ENCODE results near the gene ARPC2. TPM values are rescaled to one million over a fixed set of nuclear protein-coding genes. Genes with fewer than 3 reads are reported as not detected.
A peak's percentile ranks its signal among the peaks of the same experiment; 100 is the strongest.

ARPC2 gene
- total RNA-seq, 1 experiment from 2014 or later: 187 TPM

- Histone ChIP-seq H2AFZ (ENCODE audit: low read depth, low read length, poor library complexity, severe bottlenecking) (no peak overlapping the region), H3K9ac (ENCODE audit: low read length) (no peak overlapping the region), H3K36me3 (ENCODE audit: control insufficient read depth in 1 of 2, insufficient read depth in 2 of 2, low read length in 2 of 2) (peaks cover 12 to 14% of the 10 kb centered on the region in 2 experiments; a peak in 3 of 4 replicates), H3K79me2 (ENCODE audit: insufficient read depth, low read length) (peaks cover 3% of the 10 kb centered on the region), H3K9me2 (ENCODE audit: insufficient read depth) (no peaks in the 10 kb centered on the region), H4K20me1 (ENCODE audit: insufficient read depth) (no peaks in the 10 kb centered on the region), H3K4me2 (ENCODE audit: low read length) (no peak overlapping the region), H3K9me3 (ENCODE audit: control insufficient read depth in 1 of 2, insufficient read depth in 1 of 2, low read depth in 1 of 2, low read length in 2 of 2) (no peaks in the 10 kb centered on the region), H3K27ac (ENCODE audit: low read depth, low read length) (no peak overlapping the region), H3K27me3 (ENCODE audit: insufficient read depth, low read length) (no peaks in the 10 kb centered on the region), H3K4me1 (ENCODE audit: control insufficient read depth in 1 of 2, insufficient read depth in 2 of 2, low read length in 2 of 2) (peaks cover 0 to 8% of the 10 kb centered on the region in 2 experiments; a peak in 1 of 4 replicates), H3K4me3 (replicated peaks in 1 of 2; ENCODE audit: low read depth in 1 of 2, low read length in 2 of 2) (no peak overlapping the region)
- TF ChIP-seq CTCF (IDR thresholded peaks at IDR 0.05 in 2 of 3, conservative IDR thresholded peaks at IDR 0.05 in 1 of 3; ENCODE audit: borderline replicate concordance in 1 of 3, insufficient read depth in 1 of 3, low read depth in 2 of 3, low read length in 2 of 3) (0 out of 6 replicates have a peak, but pooled peaks of 2 of the 3 experiments have one; percentile 10 to 14), JUND (IDR thresholded peaks at IDR 0.05) (no peak)
- ATAC-seq (no peak), DNase-seq (ENCODE audit: low read depth, low spot score) (no peak)
- RAD21 ChIA-PET (ENCODE audit: low non-redundant PET in 1 of 2, low total read pairs in 2 of 2, uncharacterized antibody in 2 of 2, unreplicated experiment in 2 of 2): no interaction called here
- CTCF ChIA-PET: interaction anchor here (0.8 kb wide), 1 partner anchor 9 kb away, joined by 3 read pairs; no protein-coding TSS in a partner anchor
- BruUV-seq (replicated peaks): no TSS peak
- intact Hi-C loops (cut with micrococcal nuclease): no loop called here
- POLR2A ChIA-PET: no interaction called here
Measured at GRCh38 chr2:218263817-218264641, 47.0 kb downstream of the ARPC2 start.

- CTCF ChIA-PET: no interaction called here
- no peak overlapping the region for H3K9ac ChIP-seq (ENCODE audit: low read length)
- intact Hi-C loops (cut with micrococcal nuclease): no loop called here
Measured at GRCh38 chr2:218264773-218265561, 48.0 kb downstream of the ARPC2 start.

More at GRCh38 chr2:218264773-218265561, 48.0 kb downstream of the ARPC2 start:
- H4K20me1 ChIP-seq (ENCODE audit: insufficient read depth): no peaks in the 10 kb centered on the region
- ChIA-PET RAD21 (ENCODE audit: low non-redundant PET in 1 of 2, low total read pairs in 2 of 2, uncharacterized antibody in 2 of 2, unreplicated experiment in 2 of 2) (no interaction called here), POLR2A (no interaction called here)
- H3K79me2 ChIP-seq (ENCODE audit: insufficient read depth, low read length): peaks cover 11% of the 10 kb centered on the region
- no TSS peak for BruUV-seq (replicated peaks)
- H2AFZ ChIP-seq (ENCODE audit: low read depth, low read length, poor library complexity, severe bottlenecking): no peak overlapping the region
- TF ChIP-seq SRF (IDR thresholded peaks at IDR 0.05; ENCODE audit: low read depth) (no peak), RAD21 (IDR thresholded peaks at IDR 0.05; ENCODE audit: low read depth) (no peak), SP1 (IDR thresholded peaks at IDR 0.05; ENCODE audit: low read depth) (no peak), YY1 (IDR thresholded peaks at IDR 0.05; ENCODE audit: extremely low read depth, insufficient replicate concordance, low read depth, low read length) (no peak)
- peaks cover 0 to 12% of the 10 kb centered on the region in 2 experiments; a peak in 1 of 4 replicates for H3K4me1 ChIP-seq (ENCODE audit: control insufficient read depth in 1 of 2, insufficient read depth in 2 of 2, low read length in 2 of 2)
- H3K36me3 ChIP-seq (ENCODE audit: control insufficient read depth in 1 of 2, insufficient read depth in 2 of 2, low read length in 2 of 2): peaks cover 12 to 14% of the 10 kb centered on the region in 2 experiments; a peak in 3 of 4 replicates
- DNase-seq (ENCODE audit: low read depth, low spot score): no peak
- H3K27ac ChIP-seq (ENCODE audit: low read depth, low read length): no peak overlapping the region
- no peaks in the 10 kb centered on the region for H3K27me3 ChIP-seq (ENCODE audit: insufficient read depth, low read length)
- no peak overlapping the region for H3K4me2 ChIP-seq (ENCODE audit: low read length)
- H3K9me3 ChIP-seq (ENCODE audit: control insufficient read depth in 1 of 2, insufficient read depth in 1 of 2, low read depth in 1 of 2, low read length in 2 of 2): no peaks in the 10 kb centered on the region
- ATAC-seq: no peak
- H3K9me2 ChIP-seq (ENCODE audit: insufficient read depth): no peaks in the 10 kb centered on the region
- no peak overlapping the region for H3K4me3 ChIP-seq (replicated peaks in 1 of 2; ENCODE audit: low read depth in 1 of 2, low read length in 2 of 2)

All from HCT116 (cell line).